ENCODE data around the gene DNLZ. TPM values are rescaled to one million over a fixed set of nuclear protein-coding genes. Genes with fewer than 3 reads are reported as not detected.

The DNLZ gene
- total RNA-seq, 4 donors from 2014 or later = 6.8 to 29.4 (median 27.3) TPM

DNA sequence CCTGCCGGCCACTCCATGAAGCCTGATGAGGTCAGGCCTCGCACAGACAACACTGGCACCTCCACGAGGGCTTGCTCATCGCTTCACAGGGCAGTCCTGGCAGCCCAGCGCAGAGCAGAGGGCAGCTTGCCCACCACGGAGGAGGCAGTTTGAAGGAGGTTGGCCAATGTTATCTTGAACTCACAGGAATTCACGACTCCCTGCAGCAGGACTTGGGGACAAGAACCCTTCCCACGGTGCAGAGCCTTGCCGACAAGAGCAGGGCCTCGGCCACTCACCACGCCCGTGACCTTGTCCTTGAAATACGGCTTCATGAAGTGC, 31.4 kb upstream of the DNLZ start:
- Histone ChIP-seq H3K27me3 (no peaks in the 10 kb centered on the region), H3K36me3 (no peaks in the 10 kb centered on the region), H3K27ac (no peak overlapping the region), H3K4me3 (no peak overlapping the region), H3K4me1 (peaks cover 4 to 7% of the 10 kb centered on the region in 2 donors), H3K9me3 (no peaks in the 10 kb centered on the region)
- intact Hi-C loops (cut with DNase I; ENCODE audit: low total_unique reads) = no loop called here
- no peak for DNase-seq
- TF ChIP-seq, protein P1, sequence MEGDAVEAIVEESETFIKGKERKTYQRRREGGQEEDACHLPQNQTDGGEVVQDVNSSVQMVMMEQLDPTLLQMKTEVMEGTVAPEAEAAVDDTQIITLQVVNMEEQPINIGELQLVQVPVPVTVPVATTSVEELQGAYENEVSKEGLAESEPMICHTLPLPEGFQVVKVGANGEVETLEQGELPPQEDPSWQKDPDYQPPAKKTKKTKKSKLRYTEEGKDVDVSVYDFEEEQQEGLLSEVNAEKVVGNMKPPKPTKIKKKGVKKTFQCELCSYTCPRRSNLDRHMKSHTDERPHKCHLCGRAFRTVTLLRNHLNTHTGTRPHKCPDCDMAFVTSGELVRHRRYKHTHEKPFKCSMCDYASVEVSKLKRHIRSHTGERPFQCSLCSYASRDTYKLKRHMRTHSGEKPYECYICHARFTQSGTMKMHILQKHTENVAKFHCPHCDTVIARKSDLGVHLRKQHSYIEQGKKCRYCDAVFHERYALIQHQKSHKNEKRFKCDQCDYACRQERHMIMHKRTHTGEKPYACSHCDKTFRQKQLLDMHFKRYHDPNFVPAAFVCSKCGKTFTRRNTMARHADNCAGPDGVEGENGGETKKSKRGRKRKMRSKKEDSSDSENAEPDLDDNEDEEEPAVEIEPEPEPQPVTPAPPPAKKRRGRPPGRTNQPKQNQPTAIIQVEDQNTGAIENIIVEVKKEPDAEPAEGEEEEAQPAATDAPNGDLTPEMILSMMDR (IDR thresholded peaks at IDR 0.05) = no peak
- TF ChIP-seq POLR2A (IDR thresholded peaks at IDR 0.05) = no peak

DNA sequence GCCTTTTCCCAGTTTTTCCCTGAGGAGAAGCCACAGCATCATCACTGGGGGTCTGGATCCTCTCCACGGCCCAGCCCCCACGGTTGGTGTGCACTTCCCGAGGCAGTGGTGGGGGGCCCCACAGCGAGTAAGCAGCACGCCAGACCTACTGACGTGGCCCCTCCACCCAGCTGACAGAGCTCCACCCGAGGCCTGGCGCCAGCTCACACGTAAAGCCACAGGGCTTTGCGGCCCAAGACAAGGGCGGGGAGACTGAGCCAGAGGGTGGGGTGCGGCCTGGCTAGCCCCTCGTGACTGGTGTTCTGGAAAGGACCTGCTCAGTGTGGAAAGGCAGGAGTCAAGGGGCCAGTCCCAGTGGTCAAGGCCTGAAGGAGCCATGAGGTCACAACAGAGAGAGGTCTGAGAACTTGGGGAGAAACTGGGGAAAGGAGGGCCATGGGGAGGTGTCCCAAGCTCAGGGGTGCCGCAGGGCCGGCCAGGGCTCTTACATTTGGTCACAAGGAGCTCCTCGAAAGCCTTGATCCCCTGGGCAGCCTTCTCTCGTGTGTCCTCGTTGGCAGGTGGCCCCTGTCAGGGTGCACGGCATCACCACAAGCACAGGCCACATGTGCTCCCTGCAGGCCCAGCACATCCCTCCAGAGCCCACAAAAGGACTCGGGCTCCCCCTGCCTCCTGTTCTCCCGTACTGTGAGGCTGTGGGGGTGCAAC, 30.9 kb upstream of the DNLZ start:
- TF ChIP-seq, protein P1 (IDR thresholded peaks at IDR 0.05) = no peak
- no peak for TF ChIP-seq POLR2A (IDR thresholded peaks at IDR 0.05)
- Histone ChIP-seq H3K27me3 (no peaks in the 10 kb centered on the region), H3K27ac (no peak overlapping the region), H3K36me3 (no peaks in the 10 kb centered on the region), H3K4me3 (no peak overlapping the region), H3K4me1 (peaks cover 4 to 7% of the 10 kb centered on the region in 2 donors), H3K9me3 (no peaks in the 10 kb centered on the region)
- no peak for DNase-seq
- intact Hi-C loops (cut with DNase I; ENCODE audit: low total_unique reads) = no loop called here

DNA sequence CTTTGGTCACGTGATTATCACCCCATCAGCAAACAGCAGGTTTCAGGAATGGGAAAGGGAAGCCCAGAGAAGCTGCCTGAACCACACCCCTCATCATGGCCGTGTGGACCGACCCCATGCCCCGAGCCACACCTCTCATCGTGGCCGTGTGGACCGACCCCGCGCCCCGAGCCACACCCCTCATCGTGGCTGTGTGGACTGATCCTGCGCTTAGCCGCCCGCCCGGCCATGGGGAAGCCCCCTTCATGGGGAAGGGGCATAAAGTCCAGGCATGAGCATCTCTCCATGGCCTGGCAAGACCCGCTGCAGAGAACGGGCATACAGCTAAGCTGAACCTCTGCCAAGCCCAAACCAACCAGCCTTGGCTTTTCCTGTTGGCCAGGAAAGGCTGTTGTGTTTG, 30.0 kb upstream of the DNLZ start:
- Histone ChIP-seq H3K27me3 (no peaks in the 10 kb centered on the region), H3K36me3 (no peaks in the 10 kb centered on the region), H3K4me1 (no peaks in the 10 kb centered on the region), H3K4me3 (no peak overlapping the region), H3K9me3 (no peaks in the 10 kb centered on the region), H3K27ac (no peak overlapping the region)
- TF ChIP-seq, protein P1 (IDR thresholded peaks at IDR 0.05) = no peak
- TF ChIP-seq POLR2A (IDR thresholded peaks at IDR 0.05) = no peak
- no peak for DNase-seq
- intact Hi-C loops (cut with DNase I; ENCODE audit: low total_unique reads) = no loop called here

DNA sequence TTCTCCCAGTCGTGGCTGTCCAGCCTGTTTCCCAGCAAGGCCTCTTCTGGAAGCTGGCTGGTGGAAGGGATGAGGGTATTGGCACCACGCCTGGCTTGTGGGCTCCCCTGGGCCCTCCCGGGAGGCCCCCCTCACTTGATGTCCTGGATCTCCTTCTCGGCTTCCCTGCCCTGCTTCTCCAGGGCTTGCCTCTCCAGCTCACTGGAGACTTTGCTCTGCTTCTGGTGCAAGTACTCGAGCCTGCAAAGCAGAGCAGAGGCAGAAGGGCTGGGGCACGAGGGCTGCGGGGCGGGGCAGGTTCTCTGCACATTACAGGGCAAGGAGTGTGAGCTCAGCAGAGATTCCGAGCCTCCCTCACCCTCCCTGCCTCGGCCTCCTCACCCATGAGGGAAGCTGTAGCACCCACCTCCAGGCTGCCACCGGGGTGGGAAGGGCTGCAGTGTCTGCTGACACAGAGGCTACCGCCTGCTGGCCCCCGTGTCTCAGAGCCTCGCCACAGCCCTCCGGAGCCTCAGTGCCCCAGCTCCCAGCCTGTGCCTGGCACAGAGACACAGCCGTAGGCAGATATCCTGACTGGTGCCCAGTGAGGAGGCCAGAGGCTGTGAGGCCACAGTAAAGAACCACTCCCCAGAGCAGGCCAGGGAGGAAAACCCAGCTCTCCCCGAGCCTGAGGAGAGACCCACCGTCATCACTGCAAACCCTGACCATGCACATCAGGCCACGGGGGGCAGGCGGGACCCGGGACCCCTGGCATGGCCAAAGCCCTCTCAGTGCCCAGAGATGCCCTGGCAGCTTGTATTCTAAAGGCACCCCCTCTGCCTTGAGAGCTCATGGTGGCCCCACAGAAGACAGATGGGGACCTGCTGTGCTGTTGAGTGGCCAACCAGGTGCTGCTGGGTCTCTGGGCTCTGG, 29.2 kb upstream of the DNLZ start:
- intact Hi-C loops (cut with DNase I; ENCODE audit: low total_unique reads) = no loop called here
- Histone ChIP-seq H3K4me3 (no peak overlapping the region), H3K36me3 (no peaks in the 10 kb centered on the region), H3K9me3 (no peaks in the 10 kb centered on the region), H3K4me1 (no peaks in the 10 kb centered on the region), H3K27ac (no peak overlapping the region), H3K27me3 (no peaks in the 10 kb centered on the region)
- no peak for DNase-seq
- no peak for TF ChIP-seq POLR2A (IDR thresholded peaks at IDR 0.05)
- TF ChIP-seq, protein P1 (IDR thresholded peaks at IDR 0.05) = no peak
